Lung (tissue), 12 donors: ENCODE results near the gene BCKDHB. TPM values are rescaled to one million over a fixed set of nuclear protein-coding genes. Genes with fewer than 3 reads are reported as not detected.

Source experiments
- ATAC-seq: fragments of 200-7000 bp; cut with Tn5 transposase; one replicate; pipeline ENCODE4 v1.9.1; 2020; ENCODE audit warnings: moderate number of reproducible peaks; ENCODE audit not compliant: insufficient read depth, low FRiP score
- DNase-seq, 3 donors: peaks; one replicate each; pipeline ENCODE4 v3.0.0-alpha.2; 2013 to 2017
- H3K27ac ChIP-seq, 2 donors: one replicate each; pipeline ENCODE4 v1.5.1; 2013; ENCODE audit warnings: mild to moderate bottlenecking in 2 of 2, moderate library complexity in 2 of 2, control low read depth in 1 of 2, inconsistent platforms in 1 of 2, low read depth in 1 of 2, low read length in 1 of 2
- H3K27me3 ChIP-seq, 3 donors: one replicate each; pipeline ENCODE4 v1.5.1; 2013; ENCODE audit warnings: low read length in 2 of 3; ENCODE audit not compliant: control insufficient read depth in 3 of 3, insufficient read depth in 3 of 3
- H3K36me3 ChIP-seq, 4 donors: one replicate each; pipeline ENCODE4 v1.5.1; 2013; ENCODE audit warnings: low read length in 4 of 4, mild to moderate bottlenecking in 1 of 4, moderate library complexity in 1 of 4; ENCODE audit not compliant: control insufficient read depth in 4 of 4, insufficient read depth in 4 of 4
- H3K4me1 ChIP-seq, 5 donors: one replicate each; pipeline ENCODE4 v1.5.1; 2013; ENCODE audit warnings: low read length in 5 of 5, mild to moderate bottlenecking in 2 of 5, moderate library complexity in 1 of 5; ENCODE audit not compliant: control insufficient read depth in 5 of 5, insufficient read depth in 5 of 5
- H3K4me3 ChIP-seq: one replicate; pipeline ENCODE4 v1.5.1; 2013; ENCODE audit warnings: mild to moderate bottlenecking, control low read depth, moderate library complexity
- H3K9ac ChIP-seq, 2 donors: one replicate each; pipeline ENCODE4 v1.5.1; 2013; ENCODE audit warnings: low read length in 2 of 2, control low read depth in 1 of 2; ENCODE audit not compliant: insufficient read depth in 1 of 2
- H3K9me3 ChIP-seq, 4 donors: one replicate each; pipeline ENCODE4 v1.5.1; 2013; ENCODE audit warnings: low read length in 3 of 4, mild to moderate bottlenecking in 1 of 4, moderate library complexity in 1 of 4; ENCODE audit not compliant: control insufficient read depth in 4 of 4, insufficient read depth in 3 of 4
- WGBS, 2 donors: extraction: QIAGEN DNeasy Blood & Tissue Kit; methylation state at CpG; one replicate each; pipeline ENCODE4 v1.1.7; 2013; 5-methylcytosine and 5-hydroxymethylcytosine counted together
- polyA plus RNA-seq, 2 donors: library from polyadenylated mRNA; stranded (reverse); fragments of 200-250 nt; gene quantifications; one replicate each; pipeline ENCODE4 v1.2.1, GENCODE V29; 2013
- total RNA-seq, 2 donors: library from RNA; depleted of rRNA in 1 of 2; stranded (reverse); fragments of >200 nt in 1 of 2; gene quantifications; one replicate each; pipeline ENCODE4 v1.2.1, GENCODE V29; 2014 to 2021
- TF ChIP-seq, protein P1 (sequence below): IDR thresholded peaks from 2 replicates; pipeline ENCODE4 v1.5.1; 2012; ENCODE audit warnings: mild to moderate bottlenecking; ENCODE audit errors: control extremely low read depth, extremely low read depth
- donor health status: control.
- donor health status: control.
- donor health status: Bipolar disorder and iron deficiency.
- donor health status: healthy.
- donor health status: DM: yes; HTN: yes; CAD: no.

The BCKDHB gene
- total and polyA plus RNA-seq, 4 donors, result 6.9 to 27.7 (median 15.7) TPM

DNA sequence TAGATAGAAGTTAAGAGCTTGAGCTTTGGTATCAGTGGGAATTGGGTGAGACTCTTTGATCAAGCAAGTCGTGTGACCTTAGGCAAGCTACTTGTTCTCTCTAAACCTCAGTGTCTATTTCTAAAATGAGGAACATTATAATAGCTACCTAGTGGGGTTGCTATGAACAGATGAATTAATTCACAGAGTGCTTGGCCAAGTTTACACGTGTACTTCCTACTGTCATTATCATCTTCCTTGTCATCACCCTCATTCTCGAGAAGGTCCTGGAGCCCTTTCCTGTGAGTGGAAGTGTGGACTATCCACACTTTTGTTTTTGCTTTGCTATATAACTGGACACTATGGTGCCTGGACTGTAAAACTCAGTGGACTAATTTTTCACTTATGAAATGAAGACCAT, 64.0 kb downstream of the BCKDHB start:
- Histone ChIP-seq H3K9me3 (no peaks in the 10 kb centered on the region), H3K4me3 (no peak overlapping the region), H3K4me1 (no peaks in the 10 kb centered on the region), H3K9ac (no peak overlapping the region), H3K27me3 (no peaks in the 10 kb centered on the region), H3K27ac (no peak overlapping the region), H3K36me3 (peaks cover 0 to 4% (median 1%) of the 10 kb centered on the region in 4 donors)
- ATAC-seq, result no peak
- no peak for DNase-seq
- 55 to 61% methylated on average over 3 of the region's 3 CpGs for WGBS, 2 donors
- TF ChIP-seq, protein P1, sequence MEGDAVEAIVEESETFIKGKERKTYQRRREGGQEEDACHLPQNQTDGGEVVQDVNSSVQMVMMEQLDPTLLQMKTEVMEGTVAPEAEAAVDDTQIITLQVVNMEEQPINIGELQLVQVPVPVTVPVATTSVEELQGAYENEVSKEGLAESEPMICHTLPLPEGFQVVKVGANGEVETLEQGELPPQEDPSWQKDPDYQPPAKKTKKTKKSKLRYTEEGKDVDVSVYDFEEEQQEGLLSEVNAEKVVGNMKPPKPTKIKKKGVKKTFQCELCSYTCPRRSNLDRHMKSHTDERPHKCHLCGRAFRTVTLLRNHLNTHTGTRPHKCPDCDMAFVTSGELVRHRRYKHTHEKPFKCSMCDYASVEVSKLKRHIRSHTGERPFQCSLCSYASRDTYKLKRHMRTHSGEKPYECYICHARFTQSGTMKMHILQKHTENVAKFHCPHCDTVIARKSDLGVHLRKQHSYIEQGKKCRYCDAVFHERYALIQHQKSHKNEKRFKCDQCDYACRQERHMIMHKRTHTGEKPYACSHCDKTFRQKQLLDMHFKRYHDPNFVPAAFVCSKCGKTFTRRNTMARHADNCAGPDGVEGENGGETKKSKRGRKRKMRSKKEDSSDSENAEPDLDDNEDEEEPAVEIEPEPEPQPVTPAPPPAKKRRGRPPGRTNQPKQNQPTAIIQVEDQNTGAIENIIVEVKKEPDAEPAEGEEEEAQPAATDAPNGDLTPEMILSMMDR, result no peak

DNA sequence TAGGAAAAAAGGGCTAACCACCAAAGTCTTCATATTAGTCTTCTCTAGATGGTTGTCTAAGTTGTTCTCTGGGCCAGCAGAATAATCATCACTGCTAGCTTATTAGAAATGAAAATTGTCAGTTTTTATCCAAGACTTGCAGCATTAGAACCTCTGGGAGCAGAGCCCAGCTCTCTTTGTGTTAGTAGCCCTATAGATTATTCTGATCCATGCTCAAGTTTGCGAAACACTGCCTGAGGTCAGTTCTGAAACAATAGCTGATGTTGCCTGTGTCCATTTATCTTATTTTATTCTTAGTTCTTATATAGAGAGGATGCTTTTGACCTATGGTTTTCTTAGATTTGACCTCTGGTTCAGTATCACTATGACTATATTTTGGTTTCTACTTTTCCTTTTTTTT, 66.9 kb downstream of the BCKDHB start:
- Histone ChIP-seq H3K9ac (no peak overlapping the region), H3K4me1 (no peaks in the 10 kb centered on the region), H3K9me3 (no peaks in the 10 kb centered on the region), H3K36me3 (peaks cover 0 to 4% (median 3%) of the 10 kb centered on the region in 4 donors), H3K27me3 (no peaks in the 10 kb centered on the region), H3K27ac (no peak overlapping the region), H3K4me3 (no peak overlapping the region)
- DNase-seq, result no peak
- TF ChIP-seq, protein P1, result no peak
- ATAC-seq, result no peak
- 97 to 100% methylated on average over 1 of the region's 1 CpG for WGBS, 2 donors

GRCh38 chr6:80174900-80175572, 68.6 kb downstream of the BCKDHB start:
- 36 to 79% methylated on average over 3 of the region's 3 CpGs for WGBS, 2 donors
- no peak for ATAC-seq

More at GRCh38 chr6:80174900-80175572, 68.6 kb downstream of the BCKDHB start:
- Histone ChIP-seq H3K36me3 (peaks cover 0 to 4% (median 3%) of the 10 kb centered on the region in 4 donors), H3K27me3 (no peaks in the 10 kb centered on the region), H3K27ac (no peak overlapping the region), H3K9me3 (no peaks in the 10 kb centered on the region), H3K4me3 (no peak overlapping the region), H3K4me1 (no peaks in the 10 kb centered on the region), H3K9ac (no peak overlapping the region)
- TF ChIP-seq, protein P1, result no peak
- DNase-seq, result no peak
